ENCODE measurements around the gene ADAP2. TPM values are rescaled to one million over a fixed set of nuclear protein-coding genes. Genes with fewer than 3 reads are reported as not detected.
"Not testable (repeated sequence)": the region's sequence is repeated elsewhere in the genome, so short reads cannot be mapped to it uniquely, and the experiment has no call there.

The ADAP2 gene, protein sequence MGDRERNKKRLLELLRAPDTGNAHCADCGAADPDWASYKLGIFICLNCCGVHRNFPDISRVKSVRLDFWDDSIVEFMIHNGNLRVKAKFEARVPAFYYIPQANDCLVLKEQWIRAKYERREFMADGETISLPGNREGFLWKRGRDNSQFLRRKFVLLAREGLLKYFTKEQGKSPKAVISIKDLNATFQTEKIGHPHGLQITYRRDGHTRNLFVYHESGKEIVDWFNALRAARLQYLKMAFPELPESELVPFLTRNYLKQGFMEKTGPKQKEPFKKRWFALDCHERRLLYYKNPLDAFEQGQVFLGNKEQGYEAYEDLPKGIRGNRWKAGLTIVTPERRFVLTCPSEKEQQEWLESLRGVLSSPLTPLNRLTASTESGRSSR
- polyA plus RNA-seq (2013, experiment 1 of 2; ENCODE audit: insufficient read length): 0.42 TPM
- 0.16 TPM for polyA plus RNA-seq (2013, experiment 2 of 2; ENCODE audit: insufficient read length)

DNA sequence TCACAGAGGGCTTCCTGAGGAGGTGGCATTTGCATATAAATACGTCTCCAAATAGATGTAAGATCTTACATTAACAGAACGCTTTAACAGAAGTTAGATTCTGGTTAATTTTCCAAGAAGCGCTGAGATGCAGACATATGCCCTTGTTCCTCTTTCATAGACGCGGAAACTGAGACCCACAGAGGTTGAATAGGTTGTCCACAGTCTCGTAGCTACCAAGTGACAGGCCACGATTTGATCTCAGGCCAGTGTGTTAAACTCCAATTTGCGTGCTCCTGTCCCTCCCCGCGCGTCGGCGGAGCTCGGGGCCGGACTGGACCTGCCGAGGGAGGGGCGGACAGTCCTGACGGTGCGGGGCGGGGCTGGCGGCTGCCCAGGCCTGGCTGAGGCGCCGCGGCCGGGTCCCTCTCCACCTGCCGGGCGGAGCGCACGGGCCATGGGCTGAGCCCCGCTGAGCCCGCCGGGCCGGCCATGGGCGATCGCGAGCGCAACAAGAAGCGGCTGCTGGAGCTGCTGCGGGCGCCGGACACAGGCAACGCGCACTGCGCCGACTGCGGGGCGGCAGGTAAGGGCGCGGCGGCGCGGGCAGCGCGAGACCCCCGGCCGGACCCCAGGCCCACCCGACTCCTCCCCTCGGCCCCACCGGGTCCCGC is at the start of gene ADAP2:
Gene ADAP2, plus strand, starts transcription at position 402 of the 653 bp plus-strand sequence. Its CDS starts 70 bp downstream, at position 472.
- no peak for DNase-seq

GRCh38 chr17:30886187-30886586 is 35.6 kb upstream of the ADAP2 start:
- DNase-seq: no peak

- DNase-seq: no peak
Observed at GRCh38 chr17:30894236-30894635, 27.5 kb upstream of the ADAP2 start.

GRCh38 chr17:30897311-30897710 is 24.4 kb upstream of the ADAP2 start:
- no peak for DNase-seq

DNA sequence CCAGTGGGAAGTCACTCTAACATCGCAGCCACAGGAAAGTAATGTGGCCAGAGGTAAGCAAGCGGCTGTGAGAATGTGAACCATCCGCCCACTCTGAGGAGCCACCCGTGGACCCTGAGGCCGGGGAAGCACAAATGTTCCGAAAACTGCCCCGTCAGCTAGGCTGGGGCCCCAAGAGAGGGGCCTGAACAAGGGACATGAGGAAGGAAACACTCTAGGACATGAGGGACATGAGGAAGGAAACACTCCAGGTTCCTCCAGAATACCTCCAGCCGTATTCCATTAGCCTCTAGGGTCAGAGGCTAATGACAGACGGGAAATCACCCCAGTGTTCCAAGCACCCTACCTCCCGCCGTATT is 16.0 kb upstream of the ADAP2 start:
- no peak for DNase-seq

- peak; percentile 89 for DNase-seq
Observed at GRCh38 chr17:30906101-30906911, 15.4 kb upstream of the ADAP2 start, which contains the start of gene TEFM. Gene TEFM, minus strand, starts transcription at chr17:30906238. Its CDS starts 40 bp downstream, at chr17:30906198.

GRCh38 chr17:30908717-30909420 is 12.9 kb upstream of the ADAP2 start:
- DNase-seq: no peak

GRCh38 chr17:30910151-30910550 is 11.6 kb upstream of the ADAP2 start:
- DNase-seq: not testable (repeated sequence)

GRCh38 chr17:30913955-30914354 is 7.8 kb upstream of the ADAP2 start:
- DNase-seq: no peak

DNA sequence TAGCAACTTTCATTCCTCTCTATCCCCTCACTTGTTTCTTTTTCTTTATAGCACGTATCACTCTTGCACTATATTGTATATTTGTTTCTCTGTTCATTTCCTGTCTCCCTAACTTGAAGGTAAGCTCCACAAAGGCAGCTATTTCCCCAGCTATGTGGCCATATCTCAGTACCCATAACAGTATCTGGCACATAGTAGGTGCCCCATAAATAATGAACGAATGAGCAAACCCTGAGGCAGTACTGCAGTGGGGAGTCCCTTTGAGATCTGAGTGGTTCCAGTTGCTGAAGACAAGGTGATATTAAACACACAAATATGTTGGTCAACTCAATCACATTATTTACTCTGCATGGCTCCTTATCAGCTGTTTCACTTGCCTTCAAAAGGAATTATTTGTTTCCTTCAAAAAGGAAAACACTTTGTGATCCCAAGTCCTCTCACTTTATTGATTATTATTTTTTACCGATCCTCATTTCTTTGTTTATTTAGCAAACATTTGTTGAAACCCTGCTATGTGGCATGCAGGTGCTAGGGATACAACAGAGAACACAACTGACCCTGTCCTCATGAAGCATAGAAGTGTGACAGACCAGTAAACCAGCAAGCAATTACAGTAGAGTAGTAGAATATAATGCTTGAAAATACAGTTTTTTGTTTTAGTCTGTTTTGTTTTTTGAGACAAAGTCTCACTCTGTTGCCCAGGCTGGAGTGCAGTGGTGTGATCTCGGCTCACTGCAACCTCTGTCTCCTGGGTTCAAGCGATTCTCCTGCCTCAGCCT is 5.7 kb upstream of the ADAP2 start:
- no peak for DNase-seq

DNA sequence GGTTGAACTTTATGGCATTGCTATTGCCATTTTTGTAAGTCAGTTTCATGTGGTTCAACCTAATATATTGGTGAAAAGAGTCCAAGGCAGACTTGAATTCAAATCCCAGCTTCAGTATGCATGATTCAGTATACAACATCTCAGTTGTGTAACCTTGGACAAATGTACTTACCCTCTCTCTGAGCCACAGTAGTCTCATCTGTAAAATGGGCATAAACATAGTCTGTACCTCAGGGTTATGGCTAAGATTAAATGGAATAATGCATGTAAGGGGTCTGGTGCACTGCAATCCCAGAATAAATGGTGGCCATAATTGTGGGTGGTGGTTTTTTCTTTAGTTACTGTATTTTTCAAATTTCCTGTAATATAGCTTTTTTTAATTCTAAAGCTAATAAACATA is 4.7 kb upstream of the ADAP2 start:
- no peak for DNase-seq

DNA sequence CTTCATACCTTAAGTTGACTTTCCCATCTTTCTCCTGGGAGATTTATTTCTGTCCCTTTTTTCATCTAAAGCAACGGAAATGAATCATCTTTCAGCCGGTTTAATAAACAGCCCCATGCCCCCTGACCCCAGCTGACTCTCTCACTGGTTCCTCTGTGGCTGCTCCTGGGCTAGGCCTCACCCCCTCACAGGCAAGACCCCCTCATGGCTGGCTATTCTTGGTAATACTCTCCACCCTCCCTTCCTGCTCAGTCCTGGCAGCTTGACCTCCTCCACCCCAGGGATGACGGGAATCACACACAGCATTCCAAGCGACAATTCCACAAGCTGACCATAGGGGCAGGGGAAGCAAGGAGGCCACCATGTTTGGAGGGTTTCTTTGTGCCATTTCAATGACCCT is 1.5 kb upstream of the ADAP2 start:
- no peak for DNase-seq

DNA sequence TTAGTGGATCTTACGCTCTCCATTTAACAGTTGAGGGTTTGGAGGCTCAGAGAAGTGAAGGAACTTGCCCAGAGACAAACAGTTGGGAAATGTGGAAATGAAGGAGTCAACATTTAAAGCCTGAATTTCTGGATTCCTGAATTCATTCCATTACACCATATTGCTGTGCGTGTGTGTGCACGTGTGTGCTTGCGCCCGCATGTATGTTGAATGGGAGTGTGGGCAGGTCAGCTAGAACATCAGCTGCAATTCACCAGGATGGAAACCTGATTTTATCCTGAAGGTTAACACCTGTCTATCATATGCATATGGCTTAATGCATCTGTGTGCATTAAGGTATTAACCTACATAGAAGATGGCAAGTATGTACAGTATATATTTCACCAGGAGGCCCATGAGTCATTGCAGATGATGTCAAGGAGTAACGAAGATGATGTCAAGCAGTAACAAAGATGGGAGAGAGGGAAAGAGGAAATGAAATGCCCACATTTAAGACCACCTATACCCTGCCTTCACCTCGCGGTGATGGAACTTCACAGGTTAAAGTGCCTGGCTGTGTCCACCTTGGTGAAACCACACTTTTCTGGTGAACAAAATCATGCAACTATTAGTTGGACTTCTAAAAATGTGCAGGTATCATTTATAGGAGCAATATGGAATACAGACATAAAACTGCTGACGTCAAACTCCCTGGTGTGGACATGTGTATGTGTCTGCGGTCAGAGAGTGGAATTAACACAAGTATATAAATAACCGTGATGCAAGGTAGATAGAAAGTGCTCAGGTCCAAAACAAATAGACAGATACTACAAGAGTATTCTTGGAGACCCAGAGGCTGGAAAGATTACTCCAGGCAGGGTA is 832 bp upstream of the ADAP2 start:
- DNase-seq: no peak

DNA sequence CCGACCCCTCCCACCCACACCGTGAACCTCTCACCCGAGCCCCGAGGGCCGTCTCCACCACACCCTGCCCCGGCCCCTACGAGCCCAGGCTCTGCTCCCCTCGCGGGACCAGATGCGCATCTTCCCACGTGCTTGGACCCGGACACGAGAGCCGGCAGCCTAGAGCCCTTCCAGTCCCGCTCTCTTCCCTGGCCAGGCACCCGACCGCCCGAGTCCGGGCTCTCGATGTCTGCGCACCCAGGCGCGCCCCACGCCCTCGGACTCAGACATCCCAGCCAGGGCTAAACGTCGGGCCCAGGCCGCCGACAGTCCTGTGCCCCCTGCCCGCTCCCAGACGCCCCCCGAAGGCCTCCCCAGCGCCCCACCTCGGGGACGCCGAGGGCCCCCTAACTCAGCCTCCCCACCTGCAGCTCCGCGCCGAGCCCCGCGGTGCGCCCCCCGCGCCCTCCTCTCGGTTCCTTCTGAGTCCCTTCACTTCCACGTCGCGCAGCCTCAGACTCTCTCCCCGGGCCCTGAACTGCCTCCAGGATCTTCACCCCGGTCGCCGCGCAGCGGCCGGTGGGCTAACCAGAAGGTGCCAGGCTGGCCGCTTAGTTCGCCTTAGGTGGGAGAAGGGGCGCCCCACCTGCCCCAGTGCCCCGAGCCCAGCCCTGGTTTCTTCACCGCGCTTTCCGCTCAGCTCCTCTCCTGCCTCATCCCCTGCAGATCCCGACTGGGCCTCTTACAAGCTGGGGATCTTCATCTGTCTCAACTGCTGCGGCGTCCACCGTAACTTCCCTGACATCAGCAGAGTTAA is 688 bp downstream of the ADAP2 start:
- no peak for DNase-seq

DNA sequence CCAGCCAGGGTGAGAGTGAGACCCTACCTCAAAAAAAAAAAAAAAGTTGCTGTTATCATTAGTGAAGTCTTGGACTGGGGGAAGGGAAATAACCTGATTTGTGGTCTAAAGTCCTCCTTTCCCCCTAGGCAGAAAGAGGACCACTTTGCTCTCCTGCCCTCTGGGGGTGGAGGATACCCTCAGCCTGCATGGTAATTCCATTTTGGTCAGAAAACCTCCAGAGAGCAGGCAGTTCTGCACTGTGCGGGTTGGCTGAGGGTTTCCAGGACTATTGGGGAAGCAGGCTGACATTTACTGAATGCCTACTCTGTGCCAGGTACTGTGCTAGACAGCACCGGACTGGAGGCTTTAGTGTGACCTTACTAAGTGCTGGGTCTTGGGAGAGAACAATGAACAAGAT is 2.6 kb downstream of the ADAP2 start:
- no peak for DNase-seq

GRCh38 chr17:30926516-30926915 is 4.8 kb downstream of the ADAP2 start:
- DNase-seq: no peak

DNA sequence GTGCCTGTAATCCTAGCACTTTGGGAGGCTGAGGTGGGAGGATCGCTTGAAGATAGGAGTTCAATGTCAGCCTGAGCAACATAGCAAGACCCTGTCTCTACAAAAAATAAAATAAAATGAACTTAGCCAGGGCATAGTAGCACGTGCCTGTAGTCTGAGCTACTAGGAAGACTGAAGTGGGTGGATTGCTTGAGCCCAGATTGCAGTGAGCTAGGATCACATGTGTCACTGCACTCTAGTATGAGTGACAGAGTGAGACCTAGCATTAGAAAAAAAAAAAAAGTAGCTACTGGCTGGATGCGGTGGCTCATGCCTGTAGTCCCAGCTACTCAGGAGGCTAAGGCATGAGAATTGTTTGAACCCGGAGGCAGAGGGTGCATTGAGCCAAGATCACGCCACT is 6.0 kb downstream of the ADAP2 start:
- no peak for DNase-seq

GRCh38 chr17:30928584-30928983 is 6.8 kb downstream of the ADAP2 start:
- DNase-seq: no peak

DNA sequence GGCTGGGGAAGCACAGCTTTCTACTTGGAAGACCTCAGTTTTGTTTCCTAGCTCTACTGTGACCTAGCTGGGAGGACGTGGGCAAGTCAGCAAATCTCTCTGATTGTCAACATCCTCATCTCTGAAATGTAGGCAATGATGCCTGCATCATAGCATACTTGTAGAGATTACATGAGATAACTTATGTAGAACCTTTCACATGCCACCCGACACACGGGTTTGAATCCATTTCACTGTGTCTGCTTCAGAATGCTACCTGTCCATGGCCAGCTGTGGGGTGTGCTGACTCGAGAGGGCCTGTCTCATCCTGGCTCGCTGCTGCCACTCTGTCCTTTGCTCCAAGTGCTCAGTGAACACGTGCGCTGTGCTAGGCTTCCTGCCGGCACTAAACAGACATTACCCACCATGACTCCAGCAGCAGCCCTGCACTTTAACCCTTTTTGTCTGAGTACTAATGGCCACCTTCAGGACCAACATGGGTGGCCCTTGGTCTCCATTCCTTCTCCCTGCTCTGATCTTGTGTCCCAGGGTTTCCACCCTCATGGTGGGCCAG is 7.4 kb downstream of the ADAP2 start:
- no peak for DNase-seq
